ENCODE measurements around the gene OGDHL. TPM values are rescaled to one million over a fixed set of nuclear protein-coding genes. Genes with fewer than 3 reads are reported as not detected.

The OGDHL gene
- total RNA-seq, 1 experiment from 2014 or later, result 1.3 TPM

DNA sequence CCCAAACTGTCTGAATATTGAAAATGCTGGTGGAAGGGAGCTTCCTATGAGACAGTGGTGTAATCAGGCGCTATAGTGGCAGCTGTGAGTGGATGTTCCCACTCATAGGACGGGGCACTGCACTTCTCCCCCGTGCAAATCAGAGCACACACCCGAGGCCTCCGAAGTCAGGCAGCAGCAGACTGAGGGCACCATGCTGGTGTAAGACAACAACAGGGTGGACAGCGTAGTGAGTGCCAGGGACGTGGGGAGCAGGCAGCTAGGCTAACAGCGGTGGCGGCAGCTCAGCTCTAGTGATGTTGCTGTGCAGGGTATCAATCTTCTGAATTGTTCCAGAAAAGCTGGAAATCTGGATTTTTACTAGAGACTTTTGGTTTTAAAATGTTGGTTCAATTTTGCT lies 63.4 kb downstream of the OGDHL start:
- intact Hi-C loops (cut with micrococcal nuclease; ENCODE audit: unreplicated experiment) (no loop called here), in situ Hi-C loops (cut with HindIII; ENCODE audit: low pct_unique_long_range_greater_than_20kb, low sequenced_read_pairs) (no loop called here)
- Histone ChIP-seq H3K27ac (ENCODE audit: low read length) (no peak overlapping the region), H3K4me1 (ENCODE audit: control insufficient read depth, insufficient read depth, low read length) (no peaks in the 10 kb centered on the region), H3K4me3 (ENCODE audit: low read depth in 2 of 2, low read length in 2 of 2) (no peak overlapping the region), H3K36me3 (ENCODE audit: control insufficient read depth, insufficient read depth, low read length) (no peaks in the 10 kb centered on the region), H3K9me3 (ENCODE audit: control insufficient read depth, insufficient read depth, low read depth, low read length) (no peaks in the 10 kb centered on the region), H3K27me3 (ENCODE audit: control insufficient read depth, insufficient read depth, low read length) (peaks cover 10% of the 10 kb centered on the region)
- ATAC-seq (no peak), DNase-seq (ENCODE audit: low read depth, low spot score) (no peak)
- ChIA-PET CTCF (no interaction called here), POLR2A (no interaction called here)
- no peak for TF ChIP-seq SIN3A (IDR thresholded peaks at IDR 0.05; ENCODE audit: borderline replicate concordance, insufficient read depth, low read depth, low read length)
- TF ChIP-seq, protein P1, sequence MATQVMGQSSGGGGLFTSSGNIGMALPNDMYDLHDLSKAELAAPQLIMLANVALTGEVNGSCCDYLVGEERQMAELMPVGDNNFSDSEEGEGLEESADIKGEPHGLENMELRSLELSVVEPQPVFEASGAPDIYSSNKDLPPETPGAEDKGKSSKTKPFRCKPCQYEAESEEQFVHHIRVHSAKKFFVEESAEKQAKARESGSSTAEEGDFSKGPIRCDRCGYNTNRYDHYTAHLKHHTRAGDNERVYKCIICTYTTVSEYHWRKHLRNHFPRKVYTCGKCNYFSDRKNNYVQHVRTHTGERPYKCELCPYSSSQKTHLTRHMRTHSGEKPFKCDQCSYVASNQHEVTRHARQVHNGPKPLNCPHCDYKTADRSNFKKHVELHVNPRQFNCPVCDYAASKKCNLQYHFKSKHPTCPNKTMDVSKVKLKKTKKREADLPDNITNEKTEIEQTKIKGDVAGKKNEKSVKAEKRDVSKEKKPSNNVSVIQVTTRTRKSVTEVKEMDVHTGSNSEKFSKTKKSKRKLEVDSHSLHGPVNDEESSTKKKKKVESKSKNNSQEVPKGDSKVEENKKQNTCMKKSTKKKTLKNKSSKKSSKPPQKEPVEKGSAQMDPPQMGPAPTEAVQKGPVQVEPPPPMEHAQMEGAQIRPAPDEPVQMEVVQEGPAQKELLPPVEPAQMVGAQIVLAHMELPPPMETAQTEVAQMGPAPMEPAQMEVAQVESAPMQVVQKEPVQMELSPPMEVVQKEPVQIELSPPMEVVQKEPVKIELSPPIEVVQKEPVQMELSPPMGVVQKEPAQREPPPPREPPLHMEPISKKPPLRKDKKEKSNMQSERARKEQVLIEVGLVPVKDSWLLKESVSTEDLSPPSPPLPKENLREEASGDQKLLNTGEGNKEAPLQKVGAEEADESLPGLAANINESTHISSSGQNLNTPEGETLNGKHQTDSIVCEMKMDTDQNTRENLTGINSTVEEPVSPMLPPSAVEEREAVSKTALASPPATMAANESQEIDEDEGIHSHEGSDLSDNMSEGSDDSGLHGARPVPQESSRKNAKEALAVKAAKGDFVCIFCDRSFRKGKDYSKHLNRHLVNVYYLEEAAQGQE (IDR thresholded peaks at IDR 0.05; ENCODE audit: insufficient read depth in 1 of 2, low read depth in 2 of 2, low read length in 1 of 2), result no peak
- TF ChIP-seq, protein P2, sequence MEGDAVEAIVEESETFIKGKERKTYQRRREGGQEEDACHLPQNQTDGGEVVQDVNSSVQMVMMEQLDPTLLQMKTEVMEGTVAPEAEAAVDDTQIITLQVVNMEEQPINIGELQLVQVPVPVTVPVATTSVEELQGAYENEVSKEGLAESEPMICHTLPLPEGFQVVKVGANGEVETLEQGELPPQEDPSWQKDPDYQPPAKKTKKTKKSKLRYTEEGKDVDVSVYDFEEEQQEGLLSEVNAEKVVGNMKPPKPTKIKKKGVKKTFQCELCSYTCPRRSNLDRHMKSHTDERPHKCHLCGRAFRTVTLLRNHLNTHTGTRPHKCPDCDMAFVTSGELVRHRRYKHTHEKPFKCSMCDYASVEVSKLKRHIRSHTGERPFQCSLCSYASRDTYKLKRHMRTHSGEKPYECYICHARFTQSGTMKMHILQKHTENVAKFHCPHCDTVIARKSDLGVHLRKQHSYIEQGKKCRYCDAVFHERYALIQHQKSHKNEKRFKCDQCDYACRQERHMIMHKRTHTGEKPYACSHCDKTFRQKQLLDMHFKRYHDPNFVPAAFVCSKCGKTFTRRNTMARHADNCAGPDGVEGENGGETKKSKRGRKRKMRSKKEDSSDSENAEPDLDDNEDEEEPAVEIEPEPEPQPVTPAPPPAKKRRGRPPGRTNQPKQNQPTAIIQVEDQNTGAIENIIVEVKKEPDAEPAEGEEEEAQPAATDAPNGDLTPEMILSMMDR (IDR thresholded peaks at IDR 0.05), result no peak
- TF ChIP-seq POLR2AphosphoS5 (IDR thresholded peaks at IDR 0.05; ENCODE audit: low read depth, low read length), result no peak
- TF ChIP-seq TCF7L2 (IDR thresholded peaks at IDR 0.05; ENCODE audit: low read depth, low read length), result no peak
- no TSS peak for BruUV-seq (replicated peaks)

DNA sequence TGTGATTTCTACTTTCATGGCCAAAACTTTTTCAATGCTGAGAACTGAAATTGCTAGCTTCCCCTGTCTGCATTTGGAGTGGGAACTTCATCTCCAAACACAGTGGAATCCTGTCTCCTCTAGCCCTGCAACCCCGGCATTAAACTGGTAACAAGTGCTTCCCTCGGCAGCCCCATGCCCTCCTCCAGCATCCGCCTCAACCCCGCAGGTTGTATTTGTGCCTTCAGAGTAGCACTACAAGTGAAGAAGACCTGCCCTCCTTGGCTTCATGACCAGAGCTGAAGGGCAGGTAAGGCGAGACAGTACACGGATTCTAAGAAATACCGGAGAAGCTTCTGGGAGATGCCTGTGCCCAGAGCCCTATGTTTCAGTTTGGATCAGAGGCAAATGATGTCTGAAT lies 65.8 kb downstream of the OGDHL start:
- H3K36me3 ChIP-seq (ENCODE audit: control insufficient read depth, insufficient read depth, low read length), result no peaks in the 10 kb centered on the region
- no peak for DNase-seq (ENCODE audit: low read depth, low spot score)
- no peaks in the 10 kb centered on the region for H3K9me3 ChIP-seq (ENCODE audit: control insufficient read depth, insufficient read depth, low read depth, low read length)
- H3K27me3 ChIP-seq (ENCODE audit: control insufficient read depth, insufficient read depth, low read length), result peaks cover 12% of the 10 kb centered on the region
- no peak overlapping the region for H3K27ac ChIP-seq (ENCODE audit: low read length)
- BruUV-seq (replicated peaks), result no TSS peak
- no peak overlapping the region for H3K4me3 ChIP-seq (ENCODE audit: low read depth in 2 of 2, low read length in 2 of 2)
- ATAC-seq, result no peak
- intact Hi-C loops (cut with micrococcal nuclease; ENCODE audit: unreplicated experiment), result no loop called here
- CTCF ChIA-PET, result no interaction called here
- H3K4me1 ChIP-seq (ENCODE audit: control insufficient read depth, insufficient read depth, low read length), result no peaks in the 10 kb centered on the region
- POLR2A ChIA-PET, result no interaction called here
- no peak for TF ChIP-seq TCF7L2 (IDR thresholded peaks at IDR 0.05; ENCODE audit: low read depth, low read length)
- TF ChIP-seq, protein P1 (IDR thresholded peaks at IDR 0.05; ENCODE audit: insufficient read depth in 1 of 2, low read depth in 2 of 2, low read length in 1 of 2), result no peak
- TF ChIP-seq POLR2AphosphoS5 (IDR thresholded peaks at IDR 0.05; ENCODE audit: low read depth, low read length), result no peak
- TF ChIP-seq SIN3A (IDR thresholded peaks at IDR 0.05; ENCODE audit: borderline replicate concordance, insufficient read depth, low read depth, low read length), result no peak
- TF ChIP-seq, protein P2 (IDR thresholded peaks at IDR 0.05), result no peak
- in situ Hi-C loops (cut with HindIII; ENCODE audit: low pct_unique_long_range_greater_than_20kb, low sequenced_read_pairs), result no loop called here
